ENCODE measurements around the gene MBIP. TPM values are rescaled to one million over a fixed set of nuclear protein-coding genes. Genes with fewer than 3 reads are reported as not detected.
A peak's percentile ranks its signal among the peaks of the same experiment; 100 is the strongest.
"Not testable (repeated sequence)": the region's sequence is repeated elsewhere in the genome, so short reads cannot be mapped to it uniquely, and the experiment has no call there.

Gene MBIP
- total RNA-seq, 1 donor from 2014 or later = 22.3 TPM

GRCh38 chr14:36344211-36344610 is 23.8 kb upstream of the MBIP start:
- Histone ChIP-seq H3K36me3 (ENCODE audit: insufficient read depth, low read length) (no peaks in the 10 kb centered on the region), H3K27me3 (ENCODE audit: insufficient read depth, low read length) (no peaks in the 10 kb centered on the region), H3K4me3 (ENCODE audit: insufficient read depth, low read depth, low read length) (no peak overlapping the region), H3K9me3 (ENCODE audit: insufficient read depth, low read depth, low read length) (no peaks in the 10 kb centered on the region), H4K20me1 (ENCODE audit: insufficient read depth, low read length) (no peaks in the 10 kb centered on the region), H3K27ac (ENCODE audit: low read depth, low read length) (no peak overlapping the region), H3K4me1 (ENCODE audit: insufficient read depth, low read length) (no peaks in the 10 kb centered on the region), H3K79me2 (ENCODE audit: insufficient read depth, low read length) (no peaks in the 10 kb centered on the region), H2AFZ (ENCODE audit: low read depth, low read length) (no peak overlapping the region), H3K9ac (ENCODE audit: low read length) (no peak overlapping the region), H3K4me2 (ENCODE audit: low read length) (no peak overlapping the region)
- no peak overlapping the region for H3K27ac Mint-ChIP-seq (ENCODE audit: unreplicated experiment)
- FAIRE-seq (no peak), DNase-seq (ENCODE audit: low read depth) (peak; percentile 6)
- no peak overlapping the region for H3K4me3 Mint-ChIP-seq (ENCODE audit: unreplicated experiment)
- no peaks in the 10 kb centered on the region for H3K4me1 Mint-ChIP-seq (ENCODE audit: low read depth, unreplicated experiment)
- no peaks in the 10 kb centered on the region for H3K27me3 Mint-ChIP-seq (ENCODE audit: low read depth, unreplicated experiment)
- H3K36me3 Mint-ChIP-seq (ENCODE audit: low read depth, unreplicated experiment) = no peaks in the 10 kb centered on the region
- TF ChIP-seq CTCF (IDR thresholded peaks at IDR 0.05; ENCODE audit: insufficient read depth, low read depth, low read length) (no peak), EZH2 (IDR thresholded peaks at IDR 0.05; ENCODE audit: insufficient read depth, low read length) (no peak)
- no peaks in the 10 kb centered on the region for H3K9me3 Mint-ChIP-seq (ENCODE audit: unreplicated experiment)

- not testable (repeated sequence) for H3K4me3 ChIP-seq (ENCODE audit: insufficient read depth, low read depth, low read length); H3K36me3 Mint-ChIP-seq (ENCODE audit: low read depth, unreplicated experiment)
Measured at GRCh38 chr14:36341811-36342210, 21.4 kb upstream of the MBIP start.

GRCh38 chr14:36340276-36340890 is 19.9 kb upstream of the MBIP start:
- no peaks in the 10 kb centered on the region for H3K4me1 Mint-ChIP-seq (ENCODE audit: low read depth, unreplicated experiment)
- no peak overlapping the region for H3K9ac ChIP-seq (ENCODE audit: low read length)
- FAIRE-seq (no peak), DNase-seq (ENCODE audit: low read depth) (no peak)
- no peaks in the 10 kb centered on the region for H3K9me3 Mint-ChIP-seq (ENCODE audit: unreplicated experiment)
- H3K36me3 ChIP-seq (ENCODE audit: insufficient read depth, low read length) = no peaks in the 10 kb centered on the region
- H3K27me3 ChIP-seq (ENCODE audit: insufficient read depth, low read length) = no peaks in the 10 kb centered on the region
- no peak overlapping the region for H3K27ac ChIP-seq (ENCODE audit: low read depth, low read length)
- H3K4me3 ChIP-seq (ENCODE audit: insufficient read depth, low read depth, low read length) = no peak overlapping the region
- H3K4me3 Mint-ChIP-seq (ENCODE audit: unreplicated experiment) = no peak overlapping the region
- no peaks in the 10 kb centered on the region for H3K79me2 ChIP-seq (ENCODE audit: insufficient read depth, low read length)
- H4K20me1 ChIP-seq (ENCODE audit: insufficient read depth, low read length) = no peaks in the 10 kb centered on the region
- TF ChIP-seq CTCF (IDR thresholded peaks at IDR 0.05; ENCODE audit: insufficient read depth, low read depth, low read length) (no peak), EZH2 (IDR thresholded peaks at IDR 0.05; ENCODE audit: insufficient read depth, low read length) (no peak)
- no peaks in the 10 kb centered on the region for H3K4me1 ChIP-seq (ENCODE audit: insufficient read depth, low read length)
- no peaks in the 10 kb centered on the region for H3K9me3 ChIP-seq (ENCODE audit: insufficient read depth, low read depth, low read length)
- no peak overlapping the region for H3K27ac Mint-ChIP-seq (ENCODE audit: unreplicated experiment)
- H3K4me2 ChIP-seq (ENCODE audit: low read length) = no peak overlapping the region
- no peaks in the 10 kb centered on the region for H3K36me3 Mint-ChIP-seq (ENCODE audit: low read depth, unreplicated experiment)
- no peaks in the 10 kb centered on the region for H3K27me3 Mint-ChIP-seq (ENCODE audit: low read depth, unreplicated experiment)
- no peak overlapping the region for H2AFZ ChIP-seq (ENCODE audit: low read depth, low read length)

More at GRCh38 chr14:36341811-36342210, 21.4 kb upstream of the MBIP start:
- DNase-seq (ENCODE audit: low read depth); FAIRE-seq; H3K27me3 ChIP-seq (ENCODE audit: insufficient read depth, low read length); H3K27ac Mint-ChIP-seq (ENCODE audit: unreplicated experiment); H3K36me3 ChIP-seq (ENCODE audit: insufficient read depth, low read length); H3K4me1 ChIP-seq (ENCODE audit: insufficient read depth, low read length); H3K4me1 Mint-ChIP-seq (ENCODE audit: low read depth, unreplicated experiment); H3K27ac ChIP-seq (ENCODE audit: low read depth, low read length); H3K27me3 Mint-ChIP-seq (ENCODE audit: low read depth, unreplicated experiment); H3K79me2 ChIP-seq (ENCODE audit: insufficient read depth, low read length); H3K4me2 ChIP-seq (ENCODE audit: low read length); H3K9ac ChIP-seq (ENCODE audit: low read length); H2AFZ ChIP-seq (ENCODE audit: low read depth, low read length); H3K4me3 Mint-ChIP-seq (ENCODE audit: unreplicated experiment); H3K9me3 Mint-ChIP-seq (ENCODE audit: unreplicated experiment); H4K20me1 ChIP-seq (ENCODE audit: insufficient read depth, low read length); H3K9me3 ChIP-seq (ENCODE audit: insufficient read depth, low read depth, low read length): not testable (repeated sequence)

All from astrocyte (in vitro differentiated cells and primary cell).